Sigmoid colon (tissue), 7 donors: Measurements from ENCODE around the gene SBSN. TPM values are rescaled to one million over a fixed set of nuclear protein-coding genes. Genes with fewer than 3 reads are reported as not detected.

Source experiments
- DNase-seq: peaks from one replicate; pipeline ENCODE4 v3.0.0-alpha.2; 2019
- H3K27ac ChIP-seq, 4 donors: fragments of 200-600 bp; sonication (generic); one replicate each; pipeline ENCODE4 v1.5.1; 2016 to 2019; ENCODE audit warnings: mild to moderate bottlenecking in 1 of 4
- H3K27me3 ChIP-seq, 3 donors: fragments of 200-600 bp; sonication (generic); one replicate each; pipeline ENCODE4 v1.5.1; 2019; ENCODE audit warnings: mild to moderate bottlenecking in 1 of 3
- H3K36me3 ChIP-seq, 4 donors: fragments of 200-600 bp; sonication (generic); one replicate each; pipeline ENCODE4 v1.5.1; 2016 to 2019
- H3K4me1 ChIP-seq, 4 donors: fragments of 200-600 bp; sonication (generic); one replicate each; pipeline ENCODE4 v1.5.1; 2017 to 2019
- H3K4me3 ChIP-seq, 4 donors: fragments of 200-600 bp; sonication (generic); one replicate each; pipeline ENCODE4 v1.5.1; 2017 to 2019; ENCODE audit warnings: mild to moderate bottlenecking in 2 of 4, moderate library complexity in 1 of 4
- H3K9me3 ChIP-seq, 4 donors: fragments of 200-600 bp in 3 of 4; sonication (generic) in 3 of 4; one replicate each; pipeline versions ENCODE4 v1.5.1 to v1.6.1; 2013 to 2019
- CTCF ChIP-seq, 4 experiments: fragments of 450-650 bp in 3 of 4; fragments of 200-600 bp in 1 of 4; IDR thresholded peaks; one replicate each; pipeline ENCODE4 v1.5.1; 2016 to 2019; ENCODE audit warnings: antibody characterized with exemption in 4 of 4, mild to moderate bottlenecking in 3 of 4, moderate library complexity in 2 of 4
- EP300 ChIP-seq, 4 donors: sonication (generic); formaldehyde crosslinking; IDR thresholded peaks; one replicate each; pipeline ENCODE4 v1.6.1; 2017; ENCODE audit warnings: antibody characterized with exemption in 4 of 4
- POLR2A ChIP-seq, 2 donors: fragments of 450-650 bp; IDR thresholded peaks; one replicate each; pipeline ENCODE4 v1.6.1; 2016; ENCODE audit warnings: antibody characterized with exemption in 2 of 2, mild to moderate bottlenecking in 2 of 2, moderate library complexity in 2 of 2
- POLR2AphosphoS5 ChIP-seq, 4 donors: sonication (generic); formaldehyde crosslinking; IDR thresholded peaks; one replicate each; pipeline ENCODE4 v1.6.1; 2017; ENCODE audit warnings: antibody characterized with exemption in 4 of 4
- WGBS, 2 donors: extraction: QIAGEN DNeasy Blood & Tissue Kit; methylation state at CpG; one replicate each; pipeline ENCODE4 v1.1.7; 2013; 5-methylcytosine and 5-hydroxymethylcytosine counted together
- intact Hi-C: fragments of 100-400 bp; cut with DNase I; formaldehyde crosslinking; loops from one replicate; pipeline ENCODE4 v1.15.1; 2023
- polyA plus RNA-seq, 3 donors: library from polyadenylated mRNA; stranded (reverse); fragments of 200-250 nt; gene quantifications; one replicate each; pipeline ENCODE4 v1.2.3, GENCODE V29; 2013
- total RNA-seq, 4 donors: library from RNA; depleted of rRNA; stranded (reverse); fragments of >200 nt; gene quantifications; one replicate each; pipeline ENCODE4 v1.1.0, GENCODE V29; 2016
- donor health status: healthy with polysubstance abuse.
- donor health status: Bipolar disorder and iron deficiency.
- donor health status: healthy.

SBSN gene
- total and polyA plus RNA-seq, 7 donors = 0.17 to 1.2 TPM; not detected in 5

- Histone ChIP-seq H3K27ac (no peak overlapping the region), H3K4me1 (peaks cover 0 to 14% (median 11%) of the 10 kb centered on the region in 4 donors), H3K9me3 (no peaks in the 10 kb centered on the region), H3K27me3 (peaks cover 13 to 36% (median 31%) of the 10 kb centered on the region in 3 donors), H3K4me3 (no peak overlapping the region), H3K36me3 (no peaks in the 10 kb centered on the region)
- TF ChIP-seq POLR2AphosphoS5 (IDR thresholded peaks at IDR 0.05) = no peak
- no peak for TF ChIP-seq EP300 (IDR thresholded peaks at IDR 0.05)
- no peak for TF ChIP-seq CTCF (IDR thresholded peaks at IDR 0.05)
- no peak for TF ChIP-seq POLR2A (IDR thresholded peaks at IDR 0.05)
- DNase-seq = no peak
- 73 to 75% methylated on average over 30 of the region's 30 CpGs for WGBS, 2 donors
- intact Hi-C loops = no loop called here
Observed at GRCh38 chr19:35555301-35556005, 27.3 kb upstream of the SBSN start.

- 57 to 73% methylated on average over 5 of the region's 5 CpGs for WGBS, 2 donors
Observed at GRCh38 chr19:35554076-35554475, 26.0 kb upstream of the SBSN start.

GRCh38 chr19:35553385-35554000, 25.4 kb upstream of the SBSN start:
- Histone ChIP-seq H3K27me3 (peaks cover 6 to 16% (median 11%) of the 10 kb centered on the region in 3 donors), H3K9me3 (no peaks in the 10 kb centered on the region), H3K36me3 (no peaks in the 10 kb centered on the region), H3K4me3 (no peak overlapping the region), H3K4me1 (peaks cover 0 to 11% (median 10%) of the 10 kb centered on the region in 4 donors), H3K27ac (no peak overlapping the region)
- no peak for DNase-seq
- TF ChIP-seq CTCF (IDR thresholded peaks at IDR 0.05) (no peak), POLR2AphosphoS5 (IDR thresholded peaks at IDR 0.05) (no peak), EP300 (IDR thresholded peaks at IDR 0.05) (no peak), POLR2A (IDR thresholded peaks at IDR 0.05) (no peak)
- intact Hi-C loops = no loop called here
- 70 to 74% methylated on average over 14 of the region's 14 CpGs for WGBS, 2 donors

More at GRCh38 chr19:35554076-35554475, 26.0 kb upstream of the SBSN start:
- intact Hi-C loops = no loop called here
- TF ChIP-seq POLR2AphosphoS5 (IDR thresholded peaks at IDR 0.05) (no peak), EP300 (IDR thresholded peaks at IDR 0.05) (no peak), POLR2A (IDR thresholded peaks at IDR 0.05) (no peak), CTCF (IDR thresholded peaks at IDR 0.05) (no peak)
- Histone ChIP-seq H3K9me3 (no peaks in the 10 kb centered on the region), H3K27ac (no peak overlapping the region), H3K36me3 (no peaks in the 10 kb centered on the region), H3K4me1 (peaks cover 0 to 14% (median 11%) of the 10 kb centered on the region in 4 donors), H3K27me3 (peaks cover 12 to 22% (median 17%) of the 10 kb centered on the region in 3 donors), H3K4me3 (no peak overlapping the region)
- DNase-seq = no peak

GRCh38 chr19:35552534-35553384, 24.6 kb upstream of the SBSN start:
- H3K4me3 ChIP-seq = no peak overlapping the region
- 65 to 76% methylated on average over 13 of the region's 13 CpGs for WGBS, 2 donors
- no peak overlapping the region for H3K27ac ChIP-seq
- peaks cover 0 to 9% (median 4%) of the 10 kb centered on the region in 3 donors for H3K27me3 ChIP-seq
- H3K4me1 ChIP-seq = peaks cover 0 to 4% (median 3%) of the 10 kb centered on the region in 4 donors
- H3K9me3 ChIP-seq = no peaks in the 10 kb centered on the region
- TF ChIP-seq POLR2A (IDR thresholded peaks at IDR 0.05) (no peak), CTCF (IDR thresholded peaks at IDR 0.05) (no peak), EP300 (IDR thresholded peaks at IDR 0.05) (no peak), POLR2AphosphoS5 (IDR thresholded peaks at IDR 0.05) (no peak)
- intact Hi-C loops = no loop called here
- no peak for DNase-seq
- peaks cover 0 to 5% (median 0%) of the 10 kb centered on the region in 4 donors for H3K36me3 ChIP-seq
